SU-DHL-6 (cell line): ENCODE data around the gene C19orf67.

ENCODE experiments used
- EZH2phosphoT487 ChIP-seq: fragments of 200-600 bp; sonication (generic), shearing (Covaris generic); conservative IDR thresholded peaks from 2 replicates; pipeline ENCODE4 v1.6.1; 2018; ENCODE audit warnings: mild to moderate bottlenecking, antibody characterized with exemption, low read length, moderate library complexity, mixed read lengths
- TF ChIP-seq, protein P1 (sequence below): fragments of 200-600 bp; sonication (generic); IDR thresholded peaks from one replicate; pipeline ENCODE4 v1.5.1; 2017; ENCODE audit warnings: antibody characterized with exemption, mild to moderate bottlenecking, low read length, moderate library complexity; ENCODE audit not compliant: insufficient read depth, poor library complexity, severe bottlenecking

DNA sequence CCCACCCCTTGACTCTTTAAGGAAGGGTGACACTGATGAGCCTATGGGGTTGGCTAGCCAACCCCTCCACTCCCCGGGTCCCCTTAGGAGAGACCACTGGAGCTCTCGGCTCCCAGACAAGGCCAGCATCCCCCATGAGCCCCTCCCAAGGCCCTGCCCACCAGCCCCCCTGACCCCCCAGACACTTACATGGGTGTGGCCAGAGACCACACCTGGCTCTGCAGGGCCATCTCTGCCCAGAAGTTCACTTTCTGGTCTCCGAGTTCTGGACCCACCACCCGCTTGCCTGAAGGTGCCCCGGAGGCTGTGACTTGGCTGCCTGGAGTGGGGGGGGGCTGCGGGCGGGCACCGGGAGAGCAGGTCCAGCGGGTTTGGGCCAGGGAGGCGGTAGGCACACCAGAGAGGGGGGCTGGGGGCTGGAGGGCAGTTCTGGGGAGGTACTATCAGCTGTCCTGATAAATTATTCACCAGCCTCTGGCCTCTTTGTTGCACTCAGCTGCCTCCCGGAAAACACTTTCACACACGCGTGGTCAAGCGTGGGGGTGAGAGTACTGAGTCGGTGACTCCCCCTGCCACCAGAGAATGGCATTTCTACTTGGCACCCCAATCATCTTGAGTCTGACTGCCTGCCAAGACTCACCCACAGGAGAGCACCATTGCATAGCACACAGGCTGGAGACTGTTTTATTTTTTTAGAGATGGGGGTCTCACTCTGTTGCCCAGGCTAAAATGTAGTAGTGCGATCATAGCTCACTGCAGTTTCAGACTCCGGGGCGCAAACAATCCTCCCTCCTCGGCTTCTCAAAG is 23.6 kb downstream of the C19orf67 start, which contains the start of gene PALM3:
- TF ChIP-seq, protein P1, sequence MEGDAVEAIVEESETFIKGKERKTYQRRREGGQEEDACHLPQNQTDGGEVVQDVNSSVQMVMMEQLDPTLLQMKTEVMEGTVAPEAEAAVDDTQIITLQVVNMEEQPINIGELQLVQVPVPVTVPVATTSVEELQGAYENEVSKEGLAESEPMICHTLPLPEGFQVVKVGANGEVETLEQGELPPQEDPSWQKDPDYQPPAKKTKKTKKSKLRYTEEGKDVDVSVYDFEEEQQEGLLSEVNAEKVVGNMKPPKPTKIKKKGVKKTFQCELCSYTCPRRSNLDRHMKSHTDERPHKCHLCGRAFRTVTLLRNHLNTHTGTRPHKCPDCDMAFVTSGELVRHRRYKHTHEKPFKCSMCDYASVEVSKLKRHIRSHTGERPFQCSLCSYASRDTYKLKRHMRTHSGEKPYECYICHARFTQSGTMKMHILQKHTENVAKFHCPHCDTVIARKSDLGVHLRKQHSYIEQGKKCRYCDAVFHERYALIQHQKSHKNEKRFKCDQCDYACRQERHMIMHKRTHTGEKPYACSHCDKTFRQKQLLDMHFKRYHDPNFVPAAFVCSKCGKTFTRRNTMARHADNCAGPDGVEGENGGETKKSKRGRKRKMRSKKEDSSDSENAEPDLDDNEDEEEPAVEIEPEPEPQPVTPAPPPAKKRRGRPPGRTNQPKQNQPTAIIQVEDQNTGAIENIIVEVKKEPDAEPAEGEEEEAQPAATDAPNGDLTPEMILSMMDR: no peak
- no peak for TF ChIP-seq EZH2phosphoT487
